ENCODE measurements around the gene PARP2.

PARP2 gene

GRCh38 chr14:20365928-20366327 lies 22.5 kb downstream of the PARP2 start:
- DNase-seq (ENCODE audit: low read depth in 1 of 2, low spot score in 1 of 2): no peak
- no peak for TF ChIP-seq JUND (IDR thresholded peaks at IDR 0.05; ENCODE audit: low read depth)
- in situ Hi-C loops (cut with HindIII; ENCODE audit: low pct_unique_long_range_greater_than_20kb, low sequenced_read_pairs): no loop called here

DNA sequence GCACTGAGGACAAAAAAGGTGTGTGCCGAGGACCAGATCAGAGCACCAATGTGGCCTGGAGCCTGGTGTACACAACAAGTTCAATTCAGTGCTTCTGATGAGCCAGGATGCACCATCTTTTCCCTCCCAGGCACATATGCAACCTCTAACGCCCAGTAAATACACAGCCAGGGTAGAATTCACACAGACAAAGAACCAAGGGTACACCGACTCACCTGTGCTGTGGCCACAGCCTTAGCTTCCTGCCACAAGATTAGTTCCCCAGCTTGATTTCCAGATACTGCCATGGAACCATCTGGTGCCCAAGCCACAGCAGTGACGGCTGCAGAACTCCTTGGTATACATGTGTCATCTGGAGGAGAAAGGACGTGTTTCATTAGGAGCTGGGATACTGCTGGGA lies 29.4 kb downstream of the PARP2 start:
- in situ Hi-C loops (cut with HindIII; ENCODE audit: low pct_unique_long_range_greater_than_20kb, low sequenced_read_pairs): no loop called here
- TF ChIP-seq JUND (IDR thresholded peaks at IDR 0.05; ENCODE audit: low read depth): no peak
- no peak for DNase-seq (ENCODE audit: low read depth in 1 of 2, low spot score in 1 of 2)

DNA sequence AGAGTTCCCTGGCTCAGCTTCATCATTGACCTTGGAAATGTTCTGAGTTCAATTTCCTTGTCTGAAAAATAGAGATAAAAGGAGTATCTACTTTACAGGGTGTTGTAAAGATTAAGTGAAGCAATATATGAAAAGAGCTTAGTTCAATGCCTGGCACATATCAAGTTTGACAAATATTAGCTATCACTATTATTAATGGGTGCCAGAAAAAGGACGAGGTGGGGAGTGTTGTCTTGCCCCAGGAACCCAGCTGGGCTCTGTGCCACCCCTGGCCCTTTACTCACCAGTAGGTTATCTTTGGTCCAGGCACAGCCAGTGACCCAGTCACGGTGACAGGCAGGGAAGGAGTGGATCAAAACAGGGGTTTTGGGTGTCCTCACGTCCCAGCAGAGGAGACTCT lies 32.0 kb downstream of the PARP2 start:
- in situ Hi-C loops (cut with HindIII; ENCODE audit: low pct_unique_long_range_greater_than_20kb, low sequenced_read_pairs): no loop called here
- no peak for DNase-seq (ENCODE audit: low read depth in 1 of 2, low spot score in 1 of 2)
- no peak for TF ChIP-seq JUND (IDR thresholded peaks at IDR 0.05; ENCODE audit: low read depth)

DNA sequence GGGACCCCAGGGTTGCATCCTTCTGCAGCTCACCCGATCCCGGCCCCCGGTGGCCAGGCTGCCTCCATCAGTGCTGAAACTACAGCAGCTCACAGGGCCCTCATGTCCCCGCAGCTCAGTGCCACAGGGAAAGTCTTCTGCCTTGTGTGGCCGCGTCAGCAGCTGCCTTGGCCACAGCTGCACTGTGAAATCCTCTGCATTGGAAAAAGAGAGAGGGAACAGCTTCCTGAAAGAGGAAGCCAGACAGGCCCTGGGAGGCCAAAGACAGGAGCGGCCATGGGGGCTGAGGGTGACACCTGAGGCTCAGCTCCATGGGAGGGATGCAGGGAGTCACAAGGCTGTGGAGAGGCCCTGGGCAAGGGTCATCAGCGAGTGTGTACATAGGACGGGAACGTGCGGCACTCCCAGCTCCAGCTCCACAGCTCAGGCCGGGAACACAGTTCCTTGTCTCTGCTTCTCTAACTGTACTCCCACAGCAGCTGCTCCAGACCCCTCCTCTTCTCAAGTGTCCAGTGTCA lies 32.7 kb downstream of the PARP2 start:
- in situ Hi-C loops (cut with HindIII; ENCODE audit: low pct_unique_long_range_greater_than_20kb, low sequenced_read_pairs): no loop called here
- no peak for TF ChIP-seq JUND (IDR thresholded peaks at IDR 0.05; ENCODE audit: low read depth)
- DNase-seq (ENCODE audit: low read depth in 1 of 2, low spot score in 1 of 2): no peak

GRCh38 chr14:20377171-20377570 lies 33.7 kb downstream of the PARP2 start:
- no peak for TF ChIP-seq JUND (IDR thresholded peaks at IDR 0.05; ENCODE audit: low read depth)
- no peak for DNase-seq (ENCODE audit: low read depth in 1 of 2, low spot score in 1 of 2)
- in situ Hi-C loops (cut with HindIII; ENCODE audit: low pct_unique_long_range_greater_than_20kb, low sequenced_read_pairs): no loop called here

GRCh38 chr14:20379743-20380142 lies 36.3 kb downstream of the PARP2 start:
- DNase-seq (ENCODE audit: low read depth in 1 of 2, low spot score in 1 of 2): no peak
- in situ Hi-C loops (cut with HindIII; ENCODE audit: low pct_unique_long_range_greater_than_20kb, low sequenced_read_pairs): no loop called here
- TF ChIP-seq JUND (IDR thresholded peaks at IDR 0.05; ENCODE audit: low read depth): no peak

DNA sequence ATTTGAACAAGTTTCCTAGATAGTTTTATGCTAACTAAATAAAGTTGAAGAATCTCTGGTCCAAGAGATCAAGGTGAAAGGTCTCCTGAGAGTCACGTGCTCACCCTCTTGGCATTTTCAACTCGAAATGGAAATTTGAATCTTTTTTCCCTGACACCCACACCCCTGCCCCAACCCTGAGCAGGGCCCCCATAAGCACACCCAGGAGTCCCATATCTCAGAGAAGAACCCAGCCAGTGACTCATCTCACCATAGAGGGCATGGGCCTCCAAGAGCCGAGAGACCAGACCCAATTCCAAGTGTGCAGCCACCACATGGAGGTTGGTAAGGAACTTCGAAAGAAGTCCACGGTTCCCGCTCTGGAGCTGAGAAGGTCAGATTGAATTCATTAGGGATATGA lies 37.2 kb downstream of the PARP2 start:
- TF ChIP-seq JUND (IDR thresholded peaks at IDR 0.05; ENCODE audit: low read depth): no peak
- DNase-seq (ENCODE audit: low read depth in 1 of 2, low spot score in 1 of 2): no peak
- in situ Hi-C loops (cut with HindIII; ENCODE audit: low pct_unique_long_range_greater_than_20kb, low sequenced_read_pairs): no loop called here

DNA sequence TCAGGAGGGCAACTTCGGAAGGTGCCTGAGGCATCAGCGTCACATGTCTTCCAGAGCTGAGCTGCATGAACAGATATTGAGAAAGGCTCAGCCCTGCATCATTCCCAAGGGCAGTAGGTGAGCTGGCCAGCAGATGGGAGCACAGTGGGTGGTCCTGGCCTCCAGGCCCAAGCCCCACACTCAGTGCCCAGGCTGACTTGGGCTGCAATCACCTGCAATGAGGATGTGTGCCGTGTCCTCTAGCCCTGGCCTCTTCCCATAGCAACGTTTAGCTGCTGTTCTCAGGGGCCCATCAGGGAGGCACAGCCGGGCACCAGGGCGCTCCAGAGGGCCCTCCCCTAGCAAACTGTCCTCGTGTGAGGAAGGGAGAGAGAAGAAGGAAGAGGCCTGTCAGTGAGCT lies 37.9 kb downstream of the PARP2 start:
- no peak for DNase-seq (ENCODE audit: low read depth in 1 of 2, low spot score in 1 of 2)
- in situ Hi-C loops (cut with HindIII; ENCODE audit: low pct_unique_long_range_greater_than_20kb, low sequenced_read_pairs): no loop called here
- no peak for TF ChIP-seq JUND (IDR thresholded peaks at IDR 0.05; ENCODE audit: low read depth)

DNA sequence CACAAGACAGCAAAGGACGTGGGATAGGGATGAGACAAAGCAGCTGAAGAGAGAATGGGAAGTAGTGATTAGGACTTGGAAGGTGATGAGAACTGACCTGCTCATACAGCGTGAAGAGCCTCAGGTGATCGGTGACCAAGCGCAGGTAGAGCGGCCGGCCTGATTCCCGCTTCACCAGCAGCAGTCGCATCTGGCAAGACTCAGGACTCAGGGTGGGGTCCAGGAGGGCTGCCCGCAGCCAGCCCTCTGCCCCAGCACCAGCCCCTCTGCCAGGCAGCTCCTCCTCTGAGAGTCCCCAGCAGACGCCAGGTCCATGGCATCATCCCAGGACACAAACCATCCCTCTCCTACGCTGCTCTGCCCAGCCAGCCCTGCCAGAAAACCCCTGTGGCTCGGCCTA lies 39.1 kb downstream of the PARP2 start:
- in situ Hi-C loops (cut with HindIII; ENCODE audit: low pct_unique_long_range_greater_than_20kb, low sequenced_read_pairs): no loop called here
- DNase-seq (ENCODE audit: low read depth in 1 of 2, low spot score in 1 of 2): no peak
- no peak for TF ChIP-seq JUND (IDR thresholded peaks at IDR 0.05; ENCODE audit: low read depth)

DNA sequence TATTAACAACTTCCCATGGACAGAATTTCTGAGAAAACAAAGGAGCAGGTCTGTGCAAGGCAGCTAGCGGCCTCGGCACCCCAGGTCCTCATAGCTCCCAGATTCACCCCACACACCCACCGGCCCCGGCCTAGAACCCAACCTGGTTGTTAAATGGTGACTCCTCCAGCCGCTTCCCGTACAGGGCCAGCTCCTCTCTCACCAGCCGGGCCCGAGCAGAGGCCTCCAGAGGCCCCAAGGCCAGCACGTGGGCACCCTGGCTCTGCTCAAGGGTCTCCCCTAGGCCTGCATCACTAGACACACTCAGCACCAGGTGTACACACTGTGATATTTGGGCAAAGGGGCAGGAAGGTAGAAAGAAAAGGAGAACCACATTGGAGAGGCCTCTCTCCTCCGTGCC lies 39.6 kb downstream of the PARP2 start:
- in situ Hi-C loops (cut with HindIII; ENCODE audit: low pct_unique_long_range_greater_than_20kb, low sequenced_read_pairs): no loop called here
- no peak for DNase-seq (ENCODE audit: low read depth in 1 of 2, low spot score in 1 of 2)
- no peak for TF ChIP-seq JUND (IDR thresholded peaks at IDR 0.05; ENCODE audit: low read depth)

- in situ Hi-C loops (cut with HindIII; ENCODE audit: low pct_unique_long_range_greater_than_20kb, low sequenced_read_pairs): no loop called here
- no peak for TF ChIP-seq JUND (IDR thresholded peaks at IDR 0.05; ENCODE audit: low read depth)
Measured at GRCh38 chr14:20383636-20384035, 40.2 kb downstream of the PARP2 start.

DNA sequence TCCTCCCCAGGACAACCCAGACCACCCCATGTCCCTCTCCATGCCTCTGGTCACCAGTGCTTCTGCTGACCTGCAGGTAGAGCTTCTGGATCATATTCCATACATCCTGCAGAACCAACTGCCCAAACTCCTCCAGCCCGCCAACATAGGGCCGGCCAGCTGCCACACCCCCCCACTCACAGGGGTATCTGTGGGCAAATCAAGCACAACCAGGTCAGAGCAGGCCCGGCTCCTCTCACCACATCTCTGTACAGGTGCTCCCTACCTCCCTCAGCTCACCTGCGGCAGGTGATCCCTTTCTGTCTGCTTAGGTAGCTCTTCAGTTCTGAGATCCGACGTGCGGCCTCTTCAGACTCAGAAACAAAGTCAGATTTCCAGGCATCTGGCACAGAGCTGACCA lies 40.9 kb downstream of the PARP2 start:
- no peak for TF ChIP-seq JUND (IDR thresholded peaks at IDR 0.05; ENCODE audit: low read depth)
- in situ Hi-C loops (cut with HindIII; ENCODE audit: low pct_unique_long_range_greater_than_20kb, low sequenced_read_pairs): no loop called here
- DNase-seq (ENCODE audit: low read depth in 1 of 2, low spot score in 1 of 2): no peak

More at GRCh38 chr14:20383636-20384035, 40.2 kb downstream of the PARP2 start:
- no peak for DNase-seq (ENCODE audit: low read depth in 1 of 2, low spot score in 1 of 2)

GRCh38 chr14:20384886-20385285 lies 41.5 kb downstream of the PARP2 start:
- in situ Hi-C loops (cut with HindIII; ENCODE audit: low pct_unique_long_range_greater_than_20kb, low sequenced_read_pairs): no loop called here
- DNase-seq (ENCODE audit: low read depth in 1 of 2, low spot score in 1 of 2): no peak
- TF ChIP-seq JUND (IDR thresholded peaks at IDR 0.05; ENCODE audit: low read depth): no peak

DNA sequence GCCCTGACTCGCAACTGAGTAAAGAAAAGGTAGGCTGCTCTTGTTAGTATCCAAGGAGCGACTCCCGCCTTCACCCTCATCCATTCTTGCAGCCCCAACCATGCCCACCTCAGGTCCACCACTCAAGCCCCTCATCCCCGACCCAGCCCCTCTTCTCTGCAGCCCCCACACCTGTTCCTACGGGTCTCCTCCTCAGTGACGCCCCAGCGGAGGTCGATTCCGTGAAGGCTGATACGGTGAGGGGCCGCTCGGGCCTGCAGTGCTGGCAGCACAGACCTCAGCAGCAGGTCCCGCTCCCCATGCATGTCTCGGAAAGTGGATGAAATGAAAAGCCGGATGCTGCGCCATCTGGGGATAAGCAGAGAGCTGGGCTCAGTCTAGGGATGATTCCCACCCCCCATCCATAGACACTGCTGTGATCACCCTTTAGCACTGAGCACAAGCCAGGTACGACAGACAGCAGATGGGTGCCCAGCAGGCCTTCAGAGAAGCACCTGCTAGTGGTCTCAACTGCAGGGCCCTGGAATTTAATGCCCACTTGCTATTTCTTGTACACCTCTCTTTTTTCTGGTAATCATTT lies 42.9 kb downstream of the PARP2 start:
- DNase-seq (ENCODE audit: low read depth in 1 of 2, low spot score in 1 of 2): no peak
- TF ChIP-seq JUND (IDR thresholded peaks at IDR 0.05; ENCODE audit: low read depth): no peak
- in situ Hi-C loops (cut with HindIII; ENCODE audit: low pct_unique_long_range_greater_than_20kb, low sequenced_read_pairs): no loop called here
